ENCODE measurements around the gene H2BW1.
"Not testable (repeated sequence)": the region's sequence is repeated elsewhere in the genome, so short reads cannot be mapped to it uniquely, and the experiment has no call there.

The H2BW1 gene

GRCh38 chrX:104013606-104014005, at the start of gene H2BW1:
Gene H2BW1, minus strand, starts transcription at chrX:104013708. Its CDS starts 132 bp downstream, at chrX:104013576.
- no peak for DNase-seq (ENCODE audit: low read depth)

DNA sequence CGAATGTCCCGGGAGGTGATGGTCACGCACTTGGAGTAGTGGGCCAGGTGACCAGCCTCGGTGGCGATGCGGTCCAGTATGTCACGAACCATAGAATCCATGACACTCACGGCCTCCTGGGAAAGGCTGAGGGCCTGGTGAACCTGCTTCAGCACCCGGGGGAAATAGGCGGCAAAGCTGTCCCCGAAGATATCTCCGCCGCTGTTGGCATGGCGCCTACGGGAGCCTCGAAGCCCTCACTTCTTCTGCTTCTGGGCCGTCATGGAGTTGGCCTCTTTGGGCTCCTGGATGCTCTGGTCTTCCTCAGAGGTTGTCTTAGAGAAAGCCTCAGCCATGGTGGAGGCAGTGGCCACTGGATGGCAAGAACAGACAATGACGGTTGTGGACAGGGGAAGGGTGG, 49.1 kb upstream of the H2BW1 start:
- not testable (repeated sequence) for DNase-seq (ENCODE audit: low read depth)

DNA sequence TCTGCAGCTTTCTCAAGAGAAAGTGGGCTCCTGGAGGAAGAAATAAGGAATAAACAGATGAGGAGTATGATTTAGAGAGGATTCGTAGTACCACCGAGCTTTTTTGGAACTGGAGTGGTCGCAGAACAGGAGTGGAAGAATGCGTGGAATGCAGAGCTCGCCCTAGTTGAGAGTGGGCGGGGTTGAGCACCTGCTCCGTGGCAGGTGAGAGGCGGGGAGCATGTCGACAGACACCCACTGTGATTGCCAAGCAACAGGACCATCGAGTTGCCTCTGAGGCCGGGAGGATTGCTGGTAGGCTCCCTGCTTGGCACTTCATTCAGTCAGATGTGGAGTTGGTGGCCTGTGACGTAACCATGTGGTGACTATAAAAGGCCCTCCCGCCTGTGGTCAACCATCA, 41.4 kb upstream of the H2BW1 start:
- not testable (repeated sequence) for DNase-seq (ENCODE audit: low read depth)

DNA sequence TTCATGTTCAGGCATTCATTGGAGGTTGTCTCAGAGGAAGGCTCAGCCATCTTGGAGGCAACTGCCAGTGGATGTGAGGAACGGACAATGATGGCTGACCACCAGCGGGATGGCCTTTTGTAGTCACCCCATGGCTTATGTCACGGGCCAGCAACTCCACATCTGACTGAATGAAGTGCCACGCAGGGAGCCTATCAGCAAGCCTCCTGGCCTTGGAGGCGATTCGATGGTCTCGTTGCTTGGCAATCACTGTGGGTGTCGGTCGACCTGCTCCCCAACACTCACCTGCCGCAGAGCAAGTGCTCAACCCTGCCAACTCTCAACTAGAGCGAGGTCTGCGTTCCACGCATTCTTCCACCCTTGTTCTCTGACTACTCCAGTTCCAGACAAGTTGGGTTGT, 33.7 kb upstream of the H2BW1 start:
- no peak for DNase-seq (ENCODE audit: low read depth)

DNA sequence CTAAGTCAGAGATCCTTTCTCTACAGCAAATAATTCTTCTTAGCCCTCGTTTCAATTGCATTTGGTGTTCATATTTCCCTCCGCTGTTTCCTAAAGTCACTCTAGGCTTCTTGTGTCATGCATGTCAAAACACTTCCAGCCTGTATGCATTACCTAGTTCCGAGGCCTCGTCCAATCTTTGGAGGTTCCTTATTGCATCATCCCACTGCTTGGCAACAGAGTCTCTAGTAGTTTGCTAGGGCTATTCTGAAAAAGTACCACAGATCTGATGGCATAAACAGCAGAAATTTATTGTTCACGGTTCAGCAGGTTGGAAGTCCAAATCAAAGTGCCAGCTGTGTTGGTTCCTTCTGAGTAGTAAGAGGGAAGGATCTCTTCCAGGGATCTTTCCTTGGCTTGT, 32.1 kb upstream of the H2BW1 start:
- DNase-seq (ENCODE audit: low read depth) = no peak

GRCh38 chrX:104041003-104041402, 27.5 kb upstream of the H2BW1 start:
- DNase-seq (ENCODE audit: low read depth) = no peak

GRCh38 chrX:104039689-104040505, 26.4 kb upstream of the H2BW1 start, which contains the start of gene H2BW2:
Gene H2BW2, plus strand, starts transcription at chrX:104039956. Its CDS starts 39 bp downstream, at chrX:104039995.
- no peak for DNase-seq (ENCODE audit: low read depth)

DNA sequence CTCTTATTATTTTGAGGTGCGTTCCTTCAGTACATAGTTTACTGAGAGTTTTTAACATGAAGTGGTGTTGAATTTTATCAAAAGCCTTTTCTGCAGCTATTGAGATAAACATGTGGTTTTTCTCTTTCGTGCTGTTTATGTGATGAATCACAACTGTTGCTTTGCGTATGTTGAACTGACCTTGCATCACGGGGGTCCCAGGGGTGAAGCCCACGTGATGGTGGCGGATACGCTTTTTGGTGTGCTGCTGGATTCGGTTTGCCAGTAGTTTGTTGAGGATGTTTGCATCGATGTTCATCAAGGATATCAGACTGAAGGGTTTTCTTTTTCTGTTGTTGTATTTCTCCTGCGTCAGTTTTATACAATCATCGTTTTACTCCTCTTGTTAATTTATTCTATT, 4.6 kb upstream of the H2BW1 start:
- no peak for DNase-seq (ENCODE audit: low read depth)

- not testable (repeated sequence) for DNase-seq (ENCODE audit: low read depth)
These were observed 2.1 kb upstream of the H2BW1 start for GRCh38 chrX:104015576-104015975.

DNA sequence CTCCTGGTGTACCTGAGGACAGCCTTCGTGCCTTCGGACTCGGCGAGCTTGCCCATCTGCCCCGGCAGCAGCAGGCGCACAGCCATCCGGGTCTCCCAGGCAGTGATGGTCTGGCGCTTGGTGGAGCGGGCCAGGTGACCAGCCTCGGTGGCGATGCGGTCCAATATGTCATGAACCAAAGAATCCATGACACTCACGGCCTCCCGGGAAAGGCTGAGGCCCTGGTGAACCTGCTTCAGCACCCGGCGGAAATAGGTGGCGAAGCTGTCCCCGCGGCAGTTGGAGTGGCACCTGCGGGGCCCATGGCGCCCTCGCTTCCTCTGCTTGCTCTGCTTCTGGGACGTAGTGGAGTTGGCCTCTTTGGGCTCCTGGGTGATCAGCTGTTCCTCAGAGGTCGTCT, 350 bp downstream of the H2BW1 start:
- no peak for DNase-seq (ENCODE audit: low read depth)

DNA sequence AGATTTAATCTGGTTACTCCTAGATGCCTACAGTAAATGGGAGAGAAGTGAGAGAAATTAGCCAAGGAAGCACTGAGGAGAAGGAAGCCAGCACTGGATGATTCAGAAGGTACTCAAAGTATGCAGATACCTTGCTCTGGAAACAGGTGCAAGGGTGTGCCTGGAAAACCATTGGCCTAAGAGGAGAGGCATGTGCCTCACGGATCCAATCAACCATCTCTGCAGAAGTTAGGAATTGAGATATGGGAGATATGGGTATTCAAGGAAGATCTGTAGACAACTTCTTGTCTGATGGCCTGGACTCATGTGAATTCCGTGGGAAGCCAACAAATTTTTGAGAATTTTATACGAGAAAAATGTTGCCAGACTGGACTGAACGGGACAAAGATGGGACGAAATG, 4.7 kb downstream of the H2BW1 start:
- DNase-seq (ENCODE audit: low read depth) = no peak

GRCh38 chrX:103999234-103999633, 14.3 kb downstream of the H2BW1 start:
- no peak for DNase-seq (ENCODE audit: low read depth)

DNA sequence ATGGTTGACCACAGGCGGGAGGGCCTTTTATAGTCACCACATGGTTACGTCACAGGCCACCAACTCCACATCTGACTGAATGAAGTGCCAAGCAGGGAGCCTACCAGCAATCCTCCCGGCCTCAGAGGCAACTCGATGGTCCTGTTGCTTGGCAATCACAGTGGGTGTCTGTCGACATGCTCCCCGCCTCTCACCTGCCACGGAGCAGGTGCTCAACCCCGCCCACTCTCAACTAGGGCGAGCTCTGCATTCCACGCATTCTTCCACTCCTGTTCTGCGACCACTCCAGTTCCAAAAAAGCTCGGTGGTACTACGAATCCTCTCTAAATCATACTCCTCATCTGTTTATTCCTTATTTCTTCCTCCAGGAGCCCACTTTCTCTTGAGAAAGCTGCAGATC, 30.0 kb downstream of the H2BW1 start:
- not testable (repeated sequence) for DNase-seq (ENCODE audit: low read depth)

- not testable (repeated sequence) for DNase-seq (ENCODE audit: low read depth)
These were observed 50.9 kb downstream of the H2BW1 start, which contains the start of gene TMSB15B for GRCh38 chrX:103962411-103963278. Gene TMSB15B, plus strand, starts transcription at chrX:103962627.

All from HS-27A (cell line).